ENCODE data around the gene CTXN3. TPM values are rescaled to one million over a fixed set of nuclear protein-coding genes. Genes with fewer than 3 reads are reported as not detected.

CTXN3 gene
- total RNA-seq, 1 donor from 2014 or later = not detected

DNA sequence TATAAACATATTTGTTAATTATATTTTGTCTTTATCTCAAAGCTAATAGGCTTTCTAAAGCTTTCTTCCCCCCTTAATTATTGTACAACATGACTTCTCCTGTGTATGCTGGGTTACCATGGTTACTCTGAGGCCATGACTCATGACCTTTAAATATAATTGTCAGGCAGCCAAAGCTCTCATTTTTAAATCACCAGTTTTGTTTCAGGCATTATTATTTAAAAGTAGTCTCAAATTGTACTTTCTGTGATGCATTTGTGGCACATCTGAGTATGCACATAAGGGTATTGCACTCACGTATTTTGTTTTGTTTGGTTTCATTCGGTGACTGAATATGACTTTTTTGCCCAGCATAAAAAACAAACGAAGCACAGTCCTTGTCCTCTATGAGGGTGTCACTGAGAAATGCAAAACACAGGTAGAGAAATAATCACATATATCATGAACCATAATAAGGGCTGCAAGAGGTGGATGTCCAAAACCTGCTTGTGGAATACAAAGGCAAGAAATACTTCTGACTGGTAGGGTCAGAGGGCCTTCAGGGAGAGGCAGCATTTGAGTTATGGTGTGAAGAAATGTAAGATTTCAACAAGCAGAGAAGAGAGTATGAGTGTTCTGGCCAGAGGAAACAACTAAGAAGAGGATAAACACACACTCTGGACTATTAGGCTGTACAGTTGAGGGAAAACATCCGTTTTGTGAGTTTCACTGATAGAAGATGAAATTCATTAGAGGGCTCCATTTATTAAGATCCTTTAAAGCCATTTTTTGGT lies 56.4 kb downstream of the CTXN3 start:
- DNase-seq (ENCODE audit: low read depth, low spot score) = no peak
- H3K4me1 Mint-ChIP-seq = peaks cover 41% of the 10 kb centered on the region
- no peak overlapping the region for H3K27ac Mint-ChIP-seq (ENCODE audit: unreplicated experiment)
- no peaks in the 10 kb centered on the region for H3K36me3 Mint-ChIP-seq (ENCODE audit: low read depth)
- no peak for TF ChIP-seq CTCF (conservative IDR thresholded peaks at IDR 0.05)
- H3K27me3 Mint-ChIP-seq (ENCODE audit: low read depth) = no peaks in the 10 kb centered on the region
- no peak overlapping the region for H3K4me3 Mint-ChIP-seq
- H3K9me3 Mint-ChIP-seq = no peaks in the 10 kb centered on the region

DNA sequence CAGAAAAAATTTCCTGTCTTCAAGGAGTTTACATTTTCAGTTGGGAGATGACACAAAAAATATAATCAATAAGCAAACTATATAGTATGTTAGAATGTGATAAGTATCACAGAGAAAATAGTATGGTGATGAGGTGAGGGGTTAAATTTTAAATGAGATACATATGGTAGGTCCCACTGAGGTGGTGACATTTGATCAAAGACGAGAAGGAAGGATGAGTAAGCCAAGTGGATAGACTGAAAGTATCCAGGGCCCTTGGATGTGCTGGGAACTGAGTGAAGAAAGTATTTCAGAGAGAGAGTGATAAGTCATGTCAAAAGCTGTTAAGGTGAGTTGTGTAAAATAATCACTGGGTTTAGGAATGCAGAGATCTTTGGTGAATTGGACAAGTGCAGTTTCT lies 57.8 kb downstream of the CTXN3 start:
- no peaks in the 10 kb centered on the region for H3K36me3 Mint-ChIP-seq (ENCODE audit: low read depth)
- H3K9me3 Mint-ChIP-seq = no peaks in the 10 kb centered on the region
- H3K4me3 Mint-ChIP-seq = no peak overlapping the region
- no peak overlapping the region for H3K27ac Mint-ChIP-seq (ENCODE audit: unreplicated experiment)
- H3K4me1 Mint-ChIP-seq = peaks cover 39% of the 10 kb centered on the region
- no peak for DNase-seq (ENCODE audit: low read depth, low spot score)
- no peaks in the 10 kb centered on the region for H3K27me3 Mint-ChIP-seq (ENCODE audit: low read depth)
- no peak for TF ChIP-seq CTCF (conservative IDR thresholded peaks at IDR 0.05)

- no peak for DNase-seq (ENCODE audit: low read depth, low spot score)
- Mint-ChIP-seq H3K4me3 (no peak overlapping the region), H3K27me3 (ENCODE audit: low read depth) (no peaks in the 10 kb centered on the region), H3K27ac (ENCODE audit: unreplicated experiment) (no peak overlapping the region), H3K9me3 (peaks cover 1% of the 10 kb centered on the region), H3K36me3 (ENCODE audit: low read depth) (no peaks in the 10 kb centered on the region), H3K4me1 (peaks cover 41% of the 10 kb centered on the region)
- no peak for TF ChIP-seq CTCF (conservative IDR thresholded peaks at IDR 0.05)
Observed at GRCh38 chr5:127707209-127707608, 58.3 kb downstream of the CTXN3 start.

Other genes starting within 250 kb of the CTXN3 start
- 58.6 and 63.1 TPM in 2 replicates for gene PRRC1, start 131.4 kb upstream of the CTXN3 start, total RNA-seq
- gene CCDC192, start 54.3 kb downstream of the CTXN3 start, total RNA-seq = 0.71 and 1.3 TPM in 2 replicates